GM12878 (cell line): ENCODE data around the gene PRTN3.

Experiments used
- CHD4 ChIP-seq: fragments of 200-600 bp; sonication (generic); IDR thresholded peaks from 2 replicates; pipeline ENCODE4 v1.6.1; 2016; ENCODE audit warnings: mild to moderate bottlenecking
- CREM ChIP-seq: IDR thresholded peaks from 2 replicates; pipeline ENCODE4 v1.6.1; 2014; ENCODE audit warnings: antibody characterized with exemption, low read depth
- EZH2 ChIP-seq: IDR thresholded peaks from 2 replicates; pipeline ENCODE4 v1.6.1; 2012; ENCODE audit warnings: low read depth, mild to moderate bottlenecking, control low read depth, inconsistent platforms, low read length, borderline replicate concordance; ENCODE audit not compliant: control insufficient read depth
- GATAD2B ChIP-seq: fragments of 450-650 bp; conservative IDR thresholded peaks from 2 replicates; pipeline ENCODE4 v1.6.1; 2017; ENCODE audit warnings: low read depth, mild to moderate bottlenecking, moderate library complexity
- JUND ChIP-seq: IDR thresholded peaks from 2 replicates; pipeline ENCODE4 v1.6.1; 2012; ENCODE audit warnings: low read depth, mild to moderate bottlenecking, low read length, improper control_type of control experiment, moderate library complexity
- MYC ChIP-seq: IDR thresholded peaks from 2 replicates; pipeline ENCODE4 v1.6.1; 2011; ENCODE audit warnings: mild to moderate bottlenecking, low read length, moderate library complexity, inconsistent platforms; ENCODE audit not compliant: insufficient read depth, insufficient replicate concordance, insufficient read length, severe bottlenecking
- RB1 ChIP-seq: fragments of 450-650 bp; formaldehyde crosslinking; IDR thresholded peaks from 2 replicates; pipeline ENCODE4 v1.6.1; 2017; ENCODE audit warnings: mild to moderate bottlenecking, borderline replicate concordance
- SIN3A ChIP-seq: IDR thresholded peaks from 2 replicates; pipeline ENCODE4 v1.6.1; 2012; ENCODE audit warnings: low read depth, low read length, improper control_type of control experiment
- TAF1 ChIP-seq: IDR thresholded peaks from 2 replicates; pipeline ENCODE4 v1.6.1; 2011; ENCODE audit warnings: mild to moderate bottlenecking, low read depth, low read length, borderline replicate concordance

- TF ChIP-seq CREM (no peak), RB1 (no peak), SIN3A (no peak), JUND (no peak), MYC (no peak), GATAD2B (no peak), TAF1 (no peak), EZH2 (no peak), CHD4 (no peak)
Measured at GRCh38 chr19:887599-887998, 46.8 kb downstream of the PRTN3 start.
